Putamen (tissue), 1 donor: ENCODE data around the gene CLASP1.
"Not testable (repeated sequence)": the region's sequence is repeated elsewhere in the genome, so short reads cannot be mapped to it uniquely, and the experiment has no call there.

Source experiments
- DNase-seq: peaks from one replicate; pipeline ENCODE4 v3.0.0-alpha.2; 2016; ENCODE audit warnings: low spot score

Gene CLASP1

GRCh38 chr2:121662656-121663055, 13.4 kb upstream of the CLASP1 start:
- DNase-seq = no peak

GRCh38 chr2:121659933-121660332, 10.7 kb upstream of the CLASP1 start:
- DNase-seq = no peak

GRCh38 chr2:121658393-121658792, 9.1 kb upstream of the CLASP1 start:
- DNase-seq = not testable (repeated sequence)

- DNase-seq = no peak
Measured at GRCh38 chr2:121653035-121653434, 3.8 kb upstream of the CLASP1 start.

- peak; percentile 19 for DNase-seq
Measured at GRCh38 chr2:121650315-121650930, 1.2 kb upstream of the CLASP1 start.

GRCh38 chr2:121649596-121650314, 493 bp upstream of the CLASP1 start:
- peak; percentile 98 for DNase-seq

GRCh38 chr2:121648206-121649148, 785 bp downstream of the CLASP1 start:
- peak; percentile 57 for DNase-seq

- DNase-seq = no peak
Measured at GRCh38 chr2:121647396-121647795, 1.9 kb downstream of the CLASP1 start.

GRCh38 chr2:121644715-121645114, 4.5 kb downstream of the CLASP1 start:
- no peak for DNase-seq

- DNase-seq = no peak
Measured at GRCh38 chr2:121643877-121644276, 5.4 kb downstream of the CLASP1 start.

- DNase-seq = peak; percentile 2
Measured at GRCh38 chr2:121640380-121641316, 8.6 kb downstream of the CLASP1 start.

- not testable (repeated sequence) for DNase-seq
Measured at GRCh38 chr2:121639846-121640245, 9.4 kb downstream of the CLASP1 start.

GRCh38 chr2:121638333-121638732, 10.9 kb downstream of the CLASP1 start:
- DNase-seq = no peak

GRCh38 chr2:121635371-121635770, 13.9 kb downstream of the CLASP1 start:
- no peak for DNase-seq

- DNase-seq = no peak
Measured at GRCh38 chr2:121634354-121635307, 14.6 kb downstream of the CLASP1 start.

GRCh38 chr2:121633463-121633862, 15.8 kb downstream of the CLASP1 start:
- no peak for DNase-seq

- no peak for DNase-seq
Measured at GRCh38 chr2:121627525-121628050, 21.7 kb downstream of the CLASP1 start.

- no peak for DNase-seq
Measured at GRCh38 chr2:121626777-121627524, 22.3 kb downstream of the CLASP1 start.

- DNase-seq = no peak
Measured at GRCh38 chr2:121625953-121626352, 23.3 kb downstream of the CLASP1 start.
